Keratinocyte (primary cell): ENCODE data around the gene SORL1-AS1.

Experiments used
- DNase-seq: peaks from one replicate; pipeline ENCODE4 v3.0.0-alpha.2; 2011; ENCODE audit warnings: low read depth, missing footprints, low spot score
- FAIRE-seq: peaks from 2 replicates; lab custom pipeline; 2011; peaks lifted over from hg19 to GRCh38; lab: Jason Lieb, UNC
- H2AFZ ChIP-seq: 2 replicates; pipeline ENCODE4 v1.6.0; 2012; ENCODE audit warnings: low read length, control low read depth, inconsistent platforms; ENCODE audit not compliant: control insufficient read depth
- H3K27ac ChIP-seq: 2 replicates; pipeline ENCODE4 v1.5.1; 2011; ENCODE audit warnings: low read length; ENCODE audit not compliant: control insufficient read depth, insufficient read depth
- H3K27me3 ChIP-seq: 3 replicates; pipeline ENCODE4 v1.6.0; 2011; ENCODE audit warnings: low read length; ENCODE audit not compliant: control insufficient read depth, insufficient read depth; ENCODE audit errors: extremely low read depth
- H3K36me3 ChIP-seq, 2 experiments: 2 replicates in 1 of 2; 3 replicates in 1 of 2; pipeline ENCODE4 v1.5.1; 2011; ENCODE audit warnings: low read length in 2 of 2, mild to moderate bottlenecking in 1 of 2; ENCODE audit not compliant: control insufficient read depth in 2 of 2, insufficient read depth in 2 of 2; ENCODE audit errors: extremely low read depth in 1 of 2
- H3K4me1 ChIP-seq: 3 replicates; pipeline ENCODE4 v1.5.1; 2011; ENCODE audit warnings: low read length; ENCODE audit not compliant: control insufficient read depth, insufficient read depth; ENCODE audit errors: extremely low read depth
- H3K4me2 ChIP-seq: 3 replicates; pipeline ENCODE4 v1.6.0; 2011; ENCODE audit warnings: low read depth, low read length; ENCODE audit not compliant: control insufficient read depth, insufficient read depth; ENCODE audit errors: extremely low read depth
- H3K4me3 ChIP-seq, 3 experiments: fragments of 200-600 bp in 1 of 3; sonication (generic) in 1 of 3; 2 replicates in 2 of 3; 3 replicates in 1 of 3; pipeline ENCODE4 v1.5.1; 2011 to 2016; ENCODE audit warnings: low read length in 3 of 3, mild to moderate bottlenecking in 3 of 3, control low read depth in 2 of 3, inconsistent platforms in 1 of 3, low read depth in 1 of 3, mixed read lengths in 1 of 3, mixed run types in 1 of 3, moderate library complexity in 1 of 3; ENCODE audit not compliant: control insufficient read depth in 2 of 3, insufficient read depth in 2 of 3; ENCODE audit errors: extremely low read depth in 1 of 3
- H3K79me2 ChIP-seq: 2 replicates; pipeline ENCODE4 v1.6.0; 2012; ENCODE audit warnings: low read length; ENCODE audit not compliant: control insufficient read depth, insufficient read depth
- H3K9ac ChIP-seq: 3 replicates; pipeline ENCODE4 v1.6.0; 2011; ENCODE audit warnings: low read length; ENCODE audit not compliant: control insufficient read depth, insufficient read depth; ENCODE audit errors: extremely low read depth
- H3K9me1 ChIP-seq: 3 replicates; pipeline ENCODE4 v1.6.0; 2011; ENCODE audit warnings: low read length; ENCODE audit not compliant: control insufficient read depth, insufficient read depth; ENCODE audit errors: extremely low read depth
- H3K9me3 ChIP-seq: 2 replicates; pipeline ENCODE4 v1.5.1; 2012; ENCODE audit warnings: low read depth, low read length; ENCODE audit not compliant: control insufficient read depth
- H4K20me1 ChIP-seq: 3 replicates; pipeline ENCODE4 v1.6.0; 2011; ENCODE audit warnings: low read length; ENCODE audit not compliant: control insufficient read depth, insufficient read depth; ENCODE audit errors: extremely low read depth
- CTCF ChIP-seq, 3 experiments: IDR thresholded peaks in 1 of 3; conservative IDR thresholded peaks in 1 of 3; optimal IDR thresholded peaks in 1 of 3; 2 replicates in 2 of 3; 3 replicates in 1 of 3; pipeline versions ENCODE3 to v1.5.1; 2011; ENCODE audit warnings: low read length in 3 of 3, mild to moderate bottlenecking in 3 of 3, moderate library complexity in 2 of 3, control low read depth in 1 of 3, inconsistent platforms in 1 of 3; ENCODE audit not compliant: insufficient read depth in 2 of 3; ENCODE audit errors: extremely low read depth in 1 of 3
- EZH2 ChIP-seq: IDR thresholded peaks from one replicate; pipeline ENCODE4 v1.6.1; 2012; ENCODE audit warnings: inconsistent platforms, mild to moderate bottlenecking, low read length, moderate library complexity
- dilution Hi-C: fragments of 300-500 bp; cut with MboI; formaldehyde crosslinking; loops from one replicate; pipeline ENCODE4 v1.7.0; 2020; ENCODE audit warnings: low sequenced_read_pairs; ENCODE audit not compliant: extremely low pct_ligation_motif_present

SORL1-AS1 gene

GRCh38 chr11:121419836-121420235 is 32.9 kb downstream of the SORL1-AS1 start:
- H3K4me3 ChIP-seq: no peak overlapping the region
- dilution Hi-C loops: no loop called here
- no peaks in the 10 kb centered on the region for H3K79me2 ChIP-seq
- no peaks in the 10 kb centered on the region for H3K36me3 ChIP-seq
- H3K4me1 ChIP-seq: peaks cover 18% of the 10 kb centered on the region
- H3K9me3 ChIP-seq: no peaks in the 10 kb centered on the region
- no peaks in the 10 kb centered on the region for H3K9me1 ChIP-seq
- no peak overlapping the region for H2AFZ ChIP-seq
- no peak overlapping the region for H3K4me2 ChIP-seq
- H3K9ac ChIP-seq: no peak overlapping the region
- DNase-seq (no peak), FAIRE-seq (no peak)
- TF ChIP-seq EZH2 (no peak), CTCF (optimal IDR thresholded peaks at IDR 0.05 in 1 of 3, IDR thresholded peaks at IDR 0.05 in 1 of 3, conservative IDR thresholded peaks at IDR 0.05 in 1 of 3; ENCODE audit: extremely low read depth in 1 of 3, insufficient read depth in 2 of 3, low read length in 3 of 3) (no peak)
- peaks cover 5% of the 10 kb centered on the region for H3K27me3 ChIP-seq
- H3K27ac ChIP-seq: no peak overlapping the region
- H4K20me1 ChIP-seq: no peaks in the 10 kb centered on the region

- Histone ChIP-seq H3K9me3 (no peaks in the 10 kb centered on the region), H3K9me1 (no peaks in the 10 kb centered on the region), H4K20me1 (no peaks in the 10 kb centered on the region), H3K27me3 (peaks cover 5% of the 10 kb centered on the region), H3K79me2 (no peaks in the 10 kb centered on the region), H3K4me2 (no peak overlapping the region), H3K9ac (no peak overlapping the region), H2AFZ (no peak overlapping the region), H3K36me3 (no peaks in the 10 kb centered on the region), H3K4me1 (peaks cover 18% of the 10 kb centered on the region), H3K27ac (no peak overlapping the region), H3K4me3 (no peak overlapping the region)
- FAIRE-seq (no peak), DNase-seq (no peak)
- no peak for TF ChIP-seq EZH2
- no peak for TF ChIP-seq CTCF (optimal IDR thresholded peaks at IDR 0.05 in 1 of 3, IDR thresholded peaks at IDR 0.05 in 1 of 3, conservative IDR thresholded peaks at IDR 0.05 in 1 of 3; ENCODE audit: extremely low read depth in 1 of 3, insufficient read depth in 2 of 3, low read length in 3 of 3)
- dilution Hi-C loops: no loop called here
Observed at GRCh38 chr11:121418625-121419114, 34.1 kb downstream of the SORL1-AS1 start.
